ENCODE results near the gene LRRC8B. TPM values are rescaled to one million over a fixed set of nuclear protein-coding genes. Genes with fewer than 3 reads are reported as not detected.

Gene LRRC8B
- total and polyA plus RNA-seq, 9 of the 15 experiments (the other 6 are each of a cell fraction or from before 2014, with no cell fraction given): 4.3 to 43.7 (median 14.4) TPM

- peak; percentile 83 for TF ChIP-seq TAF1 (IDR thresholded peaks at IDR 0.05; ENCODE audit: control insufficient read depth, extremely low read depth, insufficient read depth, low read length, severe bottlenecking)
- no peak for TF ChIP-seq RCOR1 (IDR thresholded peaks at IDR 0.05; ENCODE audit: borderline replicate concordance in 1 of 2, low read depth in 2 of 2, low read length in 2 of 2)
- TF ChIP-seq ELK3 (CRISPR knock-in tag; IDR thresholded peaks at IDR 0.05): no peak
- TF ChIP-seq HNRNPH1 (optimal IDR thresholded peaks at IDR 0.05; ENCODE audit: low read depth, low read length): no peak
- TF ChIP-seq ZNF644 (tag; IDR thresholded peaks at IDR 0.05; ENCODE audit: low read depth): no peak
- no peak for TF ChIP-seq ZNF79 (CRISPR knock-in tag; IDR thresholded peaks at IDR 0.05; ENCODE audit: low read depth)
- TF ChIP-seq TEAD2 (tag; IDR thresholded peaks at IDR 0.05): no peak
- no peak for TF ChIP-seq TAL1 (IDR thresholded peaks at IDR 0.05)
- TF ChIP-seq GABPA (tag; conservative IDR thresholded peaks at IDR 0.05; ENCODE audit: low read depth): peak; percentile 32; the same call in 1 of the 2 replicates
- TF ChIP-seq ATF3 (IDR thresholded peaks at IDR 0.05): peak; percentile 58
- TF ChIP-seq ATF3 (CRISPR knock-in tag; conservative IDR thresholded peaks at IDR 0.05): 0 out of 2 replicates have a peak, but pooled peaks have one; percentile 71
- no peak for TF ChIP-seq TRIM25 (IDR thresholded peaks at IDR 0.05; ENCODE audit: borderline replicate concordance)
- TF ChIP-seq ZBTB7A (IDR thresholded peaks at IDR 0.05; ENCODE audit: borderline replicate concordance, control insufficient read depth, low read depth, low read length): peak; percentile 30; the same call in 1 of the 2 replicates
- TF ChIP-seq ZNF766 (CRISPR knock-in tag; conservative IDR thresholded peaks at IDR 0.05): no peak; the same call in 1 of the 2 replicates
- no peak for TF ChIP-seq DDX20 (tag; IDR thresholded peaks at IDR 0.05; ENCODE audit: low read depth)
- no peak; the same call in 1 of the 2 replicates for TF ChIP-seq ZNF143 (CRISPR knock-in tag; IDR thresholded peaks at IDR 0.05)
- no peak for TF ChIP-seq PHB2 (IDR thresholded peaks at IDR 0.05; ENCODE audit: low read depth)
- TF ChIP-seq KDM1A (IDR thresholded peaks at IDR 0.05): no peak
- TF ChIP-seq, protein P1, sequence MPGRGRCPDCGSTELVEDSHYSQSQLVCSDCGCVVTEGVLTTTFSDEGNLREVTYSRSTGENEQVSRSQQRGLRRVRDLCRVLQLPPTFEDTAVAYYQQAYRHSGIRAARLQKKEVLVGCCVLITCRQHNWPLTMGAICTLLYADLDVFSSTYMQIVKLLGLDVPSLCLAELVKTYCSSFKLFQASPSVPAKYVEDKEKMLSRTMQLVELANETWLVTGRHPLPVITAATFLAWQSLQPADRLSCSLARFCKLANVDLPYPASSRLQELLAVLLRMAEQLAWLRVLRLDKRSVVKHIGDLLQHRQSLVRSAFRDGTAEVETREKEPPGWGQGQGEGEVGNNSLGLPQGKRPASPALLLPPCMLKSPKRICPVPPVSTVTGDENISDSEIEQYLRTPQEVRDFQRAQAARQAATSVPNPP (IDR thresholded peaks at IDR 0.05; ENCODE audit: borderline replicate concordance, insufficient read depth, insufficient read length): no peak
- no peak for TF ChIP-seq SMARCA5 (IDR thresholded peaks at IDR 0.05)
- TF ChIP-seq U2AF1 (optimal IDR thresholded peaks at IDR 0.05; ENCODE audit: low read depth, low read length): peak; percentile 62
- TF ChIP-seq ERF (CRISPR knock-in tag; IDR thresholded peaks at IDR 0.05): no peak
- TF ChIP-seq ELF2 (CRISPR knock-in tag; IDR thresholded peaks at IDR 0.05): no peak
Observed at GRCh38 chr1:89524369-89525168, at the start of gene LRRC8B (continued).
